HepG2 (cell line): Measurements from ENCODE around the gene ICE2. TPM values are rescaled to one million over a fixed set of nuclear protein-coding genes. Genes with fewer than 3 reads are reported as not detected.

ENCODE experiments used
- ATAC-seq: fragments of 200-7000 bp; cut with Tn5 transposase; 3 replicates; pipeline ENCODE4 v1.9.1; 2020; ENCODE audit warnings: mild to moderate bottlenecking, moderate library complexity
- BruUV-seq: library from RNA; stranded (reverse); fragments of 400-500 nt; replicated peaks from 2 replicates; lab custom pipeline; 2021; lab: Mats Ljungman, UMichigan
- CTCF ChIA-PET: fragments of 300-600 bp; formaldehyde crosslinking; extraction: SDS; loops from one replicate; lab custom pipeline; 2021; ENCODE audit warnings: low total read pairs, inconsistent platforms, low intra/inter-chr PET ratio; lab: Yijun Ruan, JAX
- POLR2A ChIA-PET: fragments of 350-600 bp; sonication (Branson Sonifier 250); formaldehyde crosslinking; loops from one replicate; lab custom pipeline; 2020; ENCODE audit warnings: antibody characterized with exemption, inconsistent platforms; lab: Yijun Ruan, JAX
- DNase-seq: peaks from one replicate; pipeline ENCODE4 v3.0.0-alpha.2; 2015; ENCODE audit warnings: low spot score
- FAIRE-seq: peaks from 3 replicates; lab custom pipeline; 2011; peaks lifted over from hg19 to GRCh38; lab: Jason Lieb, UNC
- H2AFZ ChIP-seq: one replicate; pipeline ENCODE4 v1.6.1; 2011; ENCODE audit warnings: low read length, inconsistent platforms
- H3K27ac ChIP-seq: fragments of 300-600 bp; 3 replicates; pipeline ENCODE4 v1.8.0; 2011; ENCODE audit warnings: mixed run types, mild to moderate bottlenecking, mixed read lengths, low read length, inconsistent platforms; ENCODE audit not compliant: insufficient read depth; ENCODE audit errors: extremely low read length
- H3K27me3 ChIP-seq, 2 experiments: fragments of 200-600 bp in 1 of 2; 2 replicates in 1 of 2; 3 replicates in 1 of 2; pipeline versions ENCODE4 v1.6.0 to v1.8.0; 2011; ENCODE audit warnings: low read length in 2 of 2, mild to moderate bottlenecking in 2 of 2, moderate library complexity in 2 of 2, inconsistent platforms in 1 of 2; ENCODE audit not compliant: insufficient read depth in 2 of 2, control insufficient read depth in 1 of 2
- H3K36me3 ChIP-seq, 2 experiments: fragments of 200-600 bp in 1 of 2; replicated peaks in 1 of 2; 2 replicates in 1 of 2; 3 replicates in 1 of 2; pipeline versions ENCODE4 v1.5.1 to v1.8.0; 2011; ENCODE audit warnings: low read length in 2 of 2, inconsistent platforms in 1 of 2; ENCODE audit not compliant: insufficient read depth in 2 of 2, control insufficient read depth in 1 of 2
- H3K4me1 ChIP-seq: 2 replicates; pipeline ENCODE4 v1.5.1; 2012; ENCODE audit warnings: low read length, inconsistent platforms; ENCODE audit not compliant: insufficient read depth
- H3K4me2 ChIP-seq: 2 replicates; pipeline ENCODE4 v1.6.0; 2011; ENCODE audit warnings: low read depth, low read length, inconsistent platforms
- H3K4me3 ChIP-seq, 3 experiments: fragments of 200-600 bp in 1 of 3; sonication (generic), shearing (Covaris generic) in 1 of 3; replicated peaks in 1 of 3; 2 replicates each; pipeline ENCODE4 v1.5.1; 2011 to 2016; ENCODE audit warnings: low read length in 3 of 3, inconsistent platforms in 2 of 3, low read depth in 2 of 3, mild to moderate bottlenecking in 2 of 3, control low read depth in 1 of 3, mixed read lengths in 1 of 3; ENCODE audit not compliant: insufficient read depth in 1 of 3
- H3K79me2 ChIP-seq: one replicate; pipeline ENCODE4 v1.6.1; 2011; ENCODE audit warnings: low read length, inconsistent platforms; ENCODE audit not compliant: insufficient read depth
- H3K9ac ChIP-seq: 2 replicates; pipeline ENCODE4 v1.6.0; 2011; ENCODE audit warnings: mild to moderate bottlenecking, low read depth, low read length, inconsistent platforms; ENCODE audit not compliant: insufficient read depth
- H3K9me3 ChIP-seq: 2 replicates; pipeline ENCODE4 v1.5.1; 2012; ENCODE audit warnings: mild to moderate bottlenecking, low read length
- H4K20me1 ChIP-seq: 2 replicates; pipeline ENCODE4 v1.6.0; 2011; ENCODE audit warnings: inconsistent platforms, mild to moderate bottlenecking, low read length, moderate library complexity; ENCODE audit not compliant: insufficient read depth
- JUN ChIP-seq: sonication (generic); formaldehyde crosslinking; IDR thresholded peaks from 2 replicates; pipeline ENCODE4 v1.4.0; 2020; ENCODE audit warnings: mild to moderate bottlenecking, missing genetic modification reagents
- NFKB2 ChIP-seq: sonication (generic); formaldehyde crosslinking; IDR thresholded peaks from 2 replicates; pipeline ENCODE4 v1.4.0; 2020; ENCODE audit warnings: missing genetic modification reagents, borderline replicate concordance
- NR2C2 ChIP-seq: sonication (generic); formaldehyde crosslinking; IDR thresholded peaks from 2 replicates; pipeline ENCODE4 v1.4.0; 2020; ENCODE audit warnings: missing genetic modification reagents, mild to moderate bottlenecking, moderate library complexity, borderline replicate concordance
- NR2F2 ChIP-seq: IDR thresholded peaks from 2 replicates; pipeline ENCODE4 v1.6.1; 2012; ENCODE audit warnings: low read depth, inconsistent platforms, borderline replicate concordance
- PHF8 ChIP-seq: sonication (generic); formaldehyde crosslinking; IDR thresholded peaks from 2 replicates; pipeline ENCODE4 v1.5.0; 2020; ENCODE audit warnings: missing genetic modification reagents
- RFXANK ChIP-seq: IDR thresholded peaks from 2 replicates; pipeline ENCODE4 v1.6.1; 2016
- SPEN ChIP-seq: sonication (generic); formaldehyde crosslinking; IDR thresholded peaks from 2 replicates; pipeline ENCODE4 v1.5.1; 2020; ENCODE audit warnings: low read depth, mild to moderate bottlenecking, missing genetic modification reagents
- ZBTB7B ChIP-seq: sonication (generic); formaldehyde crosslinking; IDR thresholded peaks from 2 replicates; pipeline ENCODE4 v1.4.0; 2020; ENCODE audit warnings: missing genetic modification reagents
- ZNF34 ChIP-seq: sonication (generic); formaldehyde crosslinking; IDR thresholded peaks from 2 replicates; pipeline ENCODE4 v1.4.0; 2020; ENCODE audit warnings: mild to moderate bottlenecking, missing genetic modification reagents, borderline replicate concordance
- WGBS: methylation state at CpG from one replicate; pipeline ENCODE4 v1.1.6; 2017; ENCODE audit warnings: low lambda C conversion rate; 5-methylcytosine and 5-hydroxymethylcytosine counted together
- in situ Hi-C: cut with HindIII; loops from 2 replicates; pipeline ENCODE4 v1.10.0; 2017; ENCODE audit warnings: low pct_unique_long_range_greater_than_20kb; ENCODE audit not compliant: extremely low pct_ligation_motif_present
- intact Hi-C: fragments of 100-400 bp; cut with micrococcal nuclease; formaldehyde crosslinking; loops from one replicate; pipeline ENCODE4 v1.10.0; 2022; ENCODE audit not compliant: unreplicated experiment
- polyA plus RNA-seq, 8 experiments: library from polyadenylated mRNA; depleted of rRNA in 3 of 8; stranded (reverse) in 7 of 8; unstranded in 1 of 8; fragments of >200 nt; fragmentation: Illumina TruSeq in 4 of 8; extraction: Trizol in 4 of 8; gene quantifications; 2 replicates each; pipeline versions ENCODE4 v1.2.1 to v1.2.3, GENCODE V29; 2011 to 2016; ENCODE audit warnings: low read depth in 4 of 8, missing spikeins in 1 of 8, mixed read lengths in 1 of 8; ENCODE audit not compliant: insufficient read depth in 1 of 8
- total RNA-seq, 5 experiments: library from RNA; depleted of rRNA; stranded (reverse); fragments of >200 nt; fragmentation: Illumina TruSeq; extraction: Trizol; gene quantifications; 2 replicates each; pipeline ENCODE4 v1.2.3, GENCODE V29; 2016; ENCODE audit warnings: low read depth in 1 of 5
- TF ChIP-seq, protein P1 (sequence below): sonication (generic); formaldehyde crosslinking; IDR thresholded peaks from 2 replicates; pipeline ENCODE4 v1.5.0; 2020; ENCODE audit warnings: mild to moderate bottlenecking, missing genetic modification reagents
- TF ChIP-seq, protein P2 (sequence below): sonication (generic); formaldehyde crosslinking; IDR thresholded peaks from 2 replicates; pipeline ENCODE4 v1.5.1; 2020; ENCODE audit warnings: mild to moderate bottlenecking, missing genetic modification reagents

ICE2 gene
- total and polyA plus RNA-seq, 2 of the 13 experiments (the other 11 are each of a cell fraction or from before 2014, with no cell fraction given) = 24.8 to 26.4 TPM

DNA sequence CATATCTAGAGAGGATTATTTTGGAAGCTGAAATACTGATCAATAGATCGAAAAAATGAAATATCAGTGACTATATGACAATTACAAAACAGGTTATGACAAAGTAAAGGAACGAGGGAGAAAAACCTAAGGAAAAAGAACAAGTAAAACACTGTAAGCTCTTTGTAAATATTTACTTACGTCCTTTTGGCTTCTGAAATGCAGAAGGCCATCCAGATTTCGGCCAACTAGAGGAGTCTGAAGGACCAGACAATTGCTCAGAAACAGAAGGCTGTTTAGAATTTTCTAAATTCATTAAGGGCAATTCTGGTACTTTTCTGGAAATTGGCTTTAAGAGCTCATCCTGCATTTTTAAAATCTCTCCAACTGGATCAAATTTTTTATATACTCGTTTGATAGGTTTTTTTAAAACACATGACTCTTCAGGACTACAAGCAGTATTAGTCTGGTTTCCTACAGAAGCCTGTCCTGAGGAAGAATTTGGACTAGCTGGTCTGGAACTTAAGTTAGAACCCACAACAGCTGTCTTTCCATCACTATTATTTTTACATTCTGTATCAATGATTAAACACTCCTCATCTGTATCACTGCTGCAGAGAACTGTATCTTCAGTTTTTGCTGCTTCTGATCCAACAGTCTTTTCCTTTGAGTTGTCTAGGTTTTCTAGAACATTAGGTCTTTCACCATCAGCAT is 30.1 kb downstream of the ICE2 start:
- BruUV-seq = TSS peak; percentile 5
- no peak for ATAC-seq

More for the DNA sequence above, 30.1 kb downstream of the ICE2 start:
- no peak for DNase-seq
- Histone ChIP-seq H3K4me3 (no peak overlapping the region), H3K79me2 (no peaks in the 10 kb centered on the region), H3K9me3 (no peaks in the 10 kb centered on the region), H2AFZ (no peak overlapping the region), H3K9ac (no peak overlapping the region), H3K36me3 (peaks cover 4 to 37% of the 10 kb centered on the region in 2 experiments; a peak in 3 of 5 replicates), H4K20me1 (no peaks in the 10 kb centered on the region), H3K4me2 (no peak overlapping the region), H3K27me3 (no peaks in the 10 kb centered on the region), H3K4me1 (peaks cover 10% of the 10 kb centered on the region), H3K27ac (no peak overlapping the region)
- CTCF ChIA-PET = no interaction called here
- POLR2A ChIA-PET = interaction anchor here (1.1 kb wide), 1 partner anchor 74 kb away, joined by 5 read pairs; no protein-coding TSS in a partner anchor
- WGBS = 61% methylated on average over 5 of the region's 5 CpGs
- FAIRE-seq = no peak
- TF ChIP-seq, protein P1, sequence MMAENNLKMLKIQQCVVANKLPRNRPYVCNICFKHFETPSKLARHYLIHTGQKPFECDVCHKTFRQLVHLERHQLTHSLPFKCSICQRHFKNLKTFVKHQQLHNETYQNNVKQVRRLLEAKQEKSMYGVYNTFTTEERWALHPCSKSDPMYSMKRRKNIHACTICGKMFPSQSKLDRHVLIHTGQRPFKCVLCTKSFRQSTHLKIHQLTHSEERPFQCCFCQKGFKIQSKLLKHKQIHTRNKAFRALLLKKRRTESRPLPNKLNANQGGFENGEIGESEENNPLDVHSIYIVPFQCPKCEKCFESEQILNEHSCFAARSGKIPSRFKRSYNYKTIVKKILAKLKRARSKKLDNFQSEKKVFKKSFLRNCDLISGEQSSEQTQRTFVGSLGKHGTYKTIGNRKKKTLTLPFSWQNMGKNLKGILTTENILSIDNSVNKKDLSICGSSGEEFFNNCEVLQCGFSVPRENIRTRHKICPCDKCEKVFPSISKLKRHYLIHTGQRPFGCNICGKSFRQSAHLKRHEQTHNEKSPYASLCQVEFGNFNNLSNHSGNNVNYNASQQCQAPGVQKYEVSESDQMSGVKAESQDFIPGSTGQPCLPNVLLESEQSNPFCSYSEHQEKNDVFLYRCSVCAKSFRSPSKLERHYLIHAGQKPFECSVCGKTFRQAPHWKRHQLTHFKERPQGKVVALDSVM (CRISPR knock-in tag) = no peak
- TF ChIP-seq JUN (CRISPR knock-in tag) (no peak), NR2F2 (no peak), NFKB2 (no peak), RFXANK (CRISPR knock-in tag) (no peak), ZNF34 (no peak), SPEN (CRISPR knock-in tag) (no peak), NR2C2 (CRISPR knock-in tag) (no peak), ZBTB7B (CRISPR knock-in tag) (no peak), PHF8 (CRISPR knock-in tag) (no peak)
- TF ChIP-seq, protein P2, sequence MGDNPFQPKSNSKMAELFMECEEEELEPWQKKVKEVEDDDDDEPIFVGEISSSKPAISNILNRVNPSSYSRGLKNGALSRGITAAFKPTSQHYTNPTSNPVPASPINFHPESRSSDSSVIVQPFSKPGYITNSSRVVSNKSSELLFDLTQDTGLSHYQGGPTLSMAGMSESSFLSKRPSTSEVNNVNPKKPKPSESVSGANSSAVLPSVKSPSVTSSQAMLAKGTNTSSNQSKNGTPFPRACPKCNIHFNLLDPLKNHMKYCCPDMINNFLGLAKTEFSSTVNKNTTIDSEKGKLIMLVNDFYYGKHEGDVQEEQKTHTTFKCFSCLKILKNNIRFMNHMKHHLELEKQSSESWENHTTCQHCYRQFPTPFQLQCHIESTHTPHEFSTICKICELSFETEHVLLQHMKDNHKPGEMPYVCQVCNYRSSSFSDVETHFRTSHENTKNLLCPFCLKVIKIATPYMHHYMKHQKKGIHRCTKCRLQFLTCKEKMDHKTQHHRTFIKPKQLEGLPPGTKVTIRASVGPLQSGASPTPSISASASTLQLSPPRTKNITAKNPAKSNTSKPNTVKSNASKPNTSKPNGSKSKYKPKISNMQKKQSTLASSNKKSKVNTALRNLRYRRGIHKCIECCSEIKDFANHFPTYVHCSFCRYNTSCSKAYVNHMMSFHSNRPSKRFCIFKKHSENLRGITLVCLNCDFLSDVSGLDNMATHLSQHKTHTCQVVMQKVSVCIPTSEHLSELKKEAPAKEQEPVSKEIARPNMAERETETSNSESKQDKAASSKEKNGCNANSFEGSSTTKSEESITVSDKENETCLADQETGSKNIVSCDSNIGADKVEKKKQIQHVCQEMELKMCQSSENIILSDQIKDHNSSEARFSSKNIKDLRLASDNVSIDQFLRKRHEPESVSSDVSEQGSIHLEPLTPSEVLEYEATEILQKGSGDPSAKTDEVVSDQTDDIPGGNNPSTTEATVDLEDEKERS (CRISPR knock-in tag) = no peak
- intact Hi-C loops = no loop called here
- in situ Hi-C loops = no loop called here
